ENCODE data around the gene BANK1. TPM values are rescaled to one million over a fixed set of nuclear protein-coding genes. Genes with fewer than 3 reads are reported as not detected.

BANK1 gene
- polyA plus RNA-seq, 1 donor, result 0.63 TPM

- Histone ChIP-seq H3K27ac (ENCODE audit: low read length) (no peak overlapping the region), H3K4me3 (ENCODE audit: low read length) (no peak overlapping the region), H3K4me1 (ENCODE audit: control insufficient read depth, insufficient read depth, low read length) (no peaks in the 10 kb centered on the region), H3K27me3 (ENCODE audit: control insufficient read depth, insufficient read depth, low read length) (no peaks in the 10 kb centered on the region), H3K36me3 (ENCODE audit: control insufficient read depth, insufficient read depth, low read length) (no peaks in the 10 kb centered on the region), H3K9me3 (ENCODE audit: control insufficient read depth, low read depth, low read length) (no peaks in the 10 kb centered on the region)
- no peak for DNase-seq
- 67% methylated on average over 1 of the region's 2 CpGs for WGBS (ENCODE audit: insufficient coverage, low lambda C conversion rate)
These were observed 60.2 kb downstream of the BANK1 start for GRCh38 chr4:101850698-101851097.

DNA sequence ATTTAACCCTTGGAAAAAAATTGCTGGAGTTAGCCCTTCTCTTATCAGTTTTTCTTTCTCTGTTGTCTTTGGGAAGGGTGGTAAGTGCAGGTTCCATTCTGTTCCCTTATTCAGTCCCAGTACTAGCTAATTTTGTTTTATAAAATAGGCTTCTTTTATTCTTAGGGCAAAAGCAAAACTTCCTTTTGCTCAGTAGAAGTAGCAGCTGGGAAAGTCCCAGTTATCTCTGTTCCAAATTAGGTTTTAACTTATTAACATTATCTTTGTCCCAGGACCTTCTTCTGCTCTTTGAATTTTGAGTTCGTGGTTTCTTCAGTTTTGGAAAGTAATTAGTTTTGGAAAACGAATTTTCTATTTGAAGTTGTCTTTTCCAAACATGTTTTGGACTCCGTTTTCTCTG lies 61.1 kb downstream of the BANK1 start:
- WGBS (ENCODE audit: insufficient coverage, low lambda C conversion rate), result 63% methylated on average over 3 of the region's 3 CpGs
- no peaks in the 10 kb centered on the region for H3K36me3 ChIP-seq (ENCODE audit: control insufficient read depth, insufficient read depth, low read length)
- no peaks in the 10 kb centered on the region for H3K27me3 ChIP-seq (ENCODE audit: control insufficient read depth, insufficient read depth, low read length)
- no peak overlapping the region for H3K4me3 ChIP-seq (ENCODE audit: low read length)
- H3K4me1 ChIP-seq (ENCODE audit: control insufficient read depth, insufficient read depth, low read length), result no peaks in the 10 kb centered on the region
- H3K9me3 ChIP-seq (ENCODE audit: control insufficient read depth, low read depth, low read length), result no peaks in the 10 kb centered on the region
- no peak for DNase-seq
- no peak overlapping the region for H3K27ac ChIP-seq (ENCODE audit: low read length)

- Histone ChIP-seq H3K27ac (ENCODE audit: low read length) (no peak overlapping the region), H3K9me3 (ENCODE audit: control insufficient read depth, low read depth, low read length) (no peaks in the 10 kb centered on the region), H3K4me3 (ENCODE audit: low read length) (no peak overlapping the region), H3K27me3 (ENCODE audit: control insufficient read depth, insufficient read depth, low read length) (no peaks in the 10 kb centered on the region), H3K36me3 (ENCODE audit: control insufficient read depth, insufficient read depth, low read length) (no peaks in the 10 kb centered on the region), H3K4me1 (ENCODE audit: control insufficient read depth, insufficient read depth, low read length) (no peaks in the 10 kb centered on the region)
- no peak for DNase-seq
- WGBS (ENCODE audit: insufficient coverage, low lambda C conversion rate), result 75% methylated on average over 1 of the region's 1 CpG
These were observed 62.5 kb downstream of the BANK1 start for GRCh38 chr4:101853028-101853427.

DNA sequence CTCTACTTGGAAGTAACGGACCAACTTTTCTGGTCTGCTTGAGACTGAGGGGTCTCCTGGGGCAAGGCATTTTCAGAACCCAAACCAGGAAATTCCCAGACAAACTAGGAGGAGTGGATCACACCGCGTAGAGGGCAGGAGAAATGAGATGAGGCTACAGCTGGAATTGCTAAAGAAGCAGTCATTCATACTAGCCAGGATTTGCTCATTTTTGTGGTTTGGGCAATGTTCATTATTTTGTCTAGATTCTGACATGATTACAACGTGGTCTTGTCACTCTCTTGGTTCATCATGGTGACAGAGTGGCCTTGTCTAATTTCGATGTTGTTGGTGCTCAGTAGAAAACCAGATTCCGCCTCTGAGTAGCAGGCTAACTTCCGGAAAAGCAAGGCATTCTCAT lies 63.2 kb downstream of the BANK1 start:
- DNase-seq, result no peak
- no peaks in the 10 kb centered on the region for H3K4me1 ChIP-seq (ENCODE audit: control insufficient read depth, insufficient read depth, low read length)
- 60% methylated on average over 1 of the region's 7 CpGs for WGBS (ENCODE audit: insufficient coverage, low lambda C conversion rate)
- no peak overlapping the region for H3K27ac ChIP-seq (ENCODE audit: low read length)
- no peaks in the 10 kb centered on the region for H3K27me3 ChIP-seq (ENCODE audit: control insufficient read depth, insufficient read depth, low read length)
- H3K4me3 ChIP-seq (ENCODE audit: low read length), result no peak overlapping the region
- H3K36me3 ChIP-seq (ENCODE audit: control insufficient read depth, insufficient read depth, low read length), result no peaks in the 10 kb centered on the region
- no peaks in the 10 kb centered on the region for H3K9me3 ChIP-seq (ENCODE audit: control insufficient read depth, low read depth, low read length)

GRCh38 chr4:101855239-101855638 lies 64.7 kb downstream of the BANK1 start:
- Histone ChIP-seq H3K36me3 (ENCODE audit: control insufficient read depth, insufficient read depth, low read length) (no peaks in the 10 kb centered on the region), H3K27me3 (ENCODE audit: control insufficient read depth, insufficient read depth, low read length) (no peaks in the 10 kb centered on the region), H3K4me3 (ENCODE audit: low read length) (no peak overlapping the region), H3K4me1 (ENCODE audit: control insufficient read depth, insufficient read depth, low read length) (no peaks in the 10 kb centered on the region), H3K27ac (ENCODE audit: low read length) (no peak overlapping the region), H3K9me3 (ENCODE audit: control insufficient read depth, low read depth, low read length) (no peaks in the 10 kb centered on the region)
- no peak for DNase-seq
- no CpG with 5 or more reads among the region's 1 CpG for WGBS (ENCODE audit: insufficient coverage, low lambda C conversion rate)

- Histone ChIP-seq H3K27ac (ENCODE audit: low read length) (no peak overlapping the region), H3K4me1 (ENCODE audit: control insufficient read depth, insufficient read depth, low read length) (no peaks in the 10 kb centered on the region), H3K27me3 (ENCODE audit: control insufficient read depth, insufficient read depth, low read length) (no peaks in the 10 kb centered on the region), H3K36me3 (ENCODE audit: control insufficient read depth, insufficient read depth, low read length) (no peaks in the 10 kb centered on the region), H3K9me3 (ENCODE audit: control insufficient read depth, low read depth, low read length) (no peaks in the 10 kb centered on the region), H3K4me3 (ENCODE audit: low read length) (no peak overlapping the region)
- 83% methylated on average over 1 of the region's 2 CpGs for WGBS (ENCODE audit: insufficient coverage, low lambda C conversion rate)
- no peak for DNase-seq
These were observed 65.6 kb downstream of the BANK1 start for GRCh38 chr4:101856149-101856548.

DNA sequence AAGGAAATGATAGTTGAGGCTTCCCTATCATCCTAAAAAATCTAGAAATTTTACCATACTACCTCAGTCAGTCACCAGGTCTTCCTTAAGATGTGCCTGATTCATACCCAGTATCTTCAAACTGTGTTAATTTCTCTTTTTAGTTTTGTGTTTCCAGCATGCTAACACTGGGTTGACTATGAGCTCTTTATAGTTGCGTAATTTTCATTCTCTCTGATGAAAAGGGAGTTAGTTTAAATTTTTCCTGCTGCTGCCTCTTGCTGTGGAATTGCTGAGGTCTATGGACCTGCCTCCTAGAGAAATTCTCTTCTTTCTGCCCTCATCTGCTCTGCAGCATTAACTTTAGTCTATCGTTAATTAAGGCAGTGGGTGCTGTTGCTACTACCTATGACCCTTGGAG lies 66.6 kb downstream of the BANK1 start:
- no peaks in the 10 kb centered on the region for H3K27me3 ChIP-seq (ENCODE audit: control insufficient read depth, insufficient read depth, low read length)
- no peak overlapping the region for H3K27ac ChIP-seq (ENCODE audit: low read length)
- no peak overlapping the region for H3K4me3 ChIP-seq (ENCODE audit: low read length)
- no peak for DNase-seq
- no peaks in the 10 kb centered on the region for H3K4me1 ChIP-seq (ENCODE audit: control insufficient read depth, insufficient read depth, low read length)
- 100% methylated on average over 2 of the region's 2 CpGs for WGBS (ENCODE audit: insufficient coverage, low lambda C conversion rate)
- no peaks in the 10 kb centered on the region for H3K9me3 ChIP-seq (ENCODE audit: control insufficient read depth, low read depth, low read length)
- H3K36me3 ChIP-seq (ENCODE audit: control insufficient read depth, insufficient read depth, low read length), result no peaks in the 10 kb centered on the region

GRCh38 chr4:101858641-101859040 lies 68.1 kb downstream of the BANK1 start:
- H3K4me3 ChIP-seq (ENCODE audit: low read length), result no peak overlapping the region
- no peaks in the 10 kb centered on the region for H3K9me3 ChIP-seq (ENCODE audit: control insufficient read depth, low read depth, low read length)
- 100% methylated on average over 1 of the region's 4 CpGs for WGBS (ENCODE audit: insufficient coverage, low lambda C conversion rate)
- DNase-seq, result no peak
- H3K27me3 ChIP-seq (ENCODE audit: control insufficient read depth, insufficient read depth, low read length), result no peaks in the 10 kb centered on the region
- no peak overlapping the region for H3K27ac ChIP-seq (ENCODE audit: low read length)
- H3K4me1 ChIP-seq (ENCODE audit: control insufficient read depth, insufficient read depth, low read length), result no peaks in the 10 kb centered on the region
- H3K36me3 ChIP-seq (ENCODE audit: control insufficient read depth, insufficient read depth, low read length), result no peaks in the 10 kb centered on the region

- no peak for DNase-seq
- H3K4me1 ChIP-seq (ENCODE audit: control insufficient read depth, insufficient read depth, low read length), result no peaks in the 10 kb centered on the region
- 94% methylated on average over 2 of the region's 2 CpGs for WGBS (ENCODE audit: insufficient coverage, low lambda C conversion rate)
- H3K27ac ChIP-seq (ENCODE audit: low read length), result no peak overlapping the region
- no peaks in the 10 kb centered on the region for H3K27me3 ChIP-seq (ENCODE audit: control insufficient read depth, insufficient read depth, low read length)
- H3K4me3 ChIP-seq (ENCODE audit: low read length), result no peak overlapping the region
- H3K9me3 ChIP-seq (ENCODE audit: control insufficient read depth, low read depth, low read length), result no peaks in the 10 kb centered on the region
- H3K36me3 ChIP-seq (ENCODE audit: control insufficient read depth, insufficient read depth, low read length), result no peaks in the 10 kb centered on the region
These were observed 72.1 kb downstream of the BANK1 start for GRCh38 chr4:101862595-101862994.

GRCh38 chr4:101864660-101865059 lies 74.1 kb downstream of the BANK1 start:
- Histone ChIP-seq H3K9me3 (ENCODE audit: control insufficient read depth, low read depth, low read length) (no peaks in the 10 kb centered on the region), H3K4me1 (ENCODE audit: control insufficient read depth, insufficient read depth, low read length) (no peaks in the 10 kb centered on the region), H3K36me3 (ENCODE audit: control insufficient read depth, insufficient read depth, low read length) (no peaks in the 10 kb centered on the region), H3K27ac (ENCODE audit: low read length) (no peak overlapping the region), H3K27me3 (ENCODE audit: control insufficient read depth, insufficient read depth, low read length) (no peaks in the 10 kb centered on the region), H3K4me3 (ENCODE audit: low read length) (no peak overlapping the region)
- WGBS (ENCODE audit: insufficient coverage, low lambda C conversion rate), result no CpG with 5 or more reads among the region's 2 CpGs
- DNase-seq, result no peak

DNA sequence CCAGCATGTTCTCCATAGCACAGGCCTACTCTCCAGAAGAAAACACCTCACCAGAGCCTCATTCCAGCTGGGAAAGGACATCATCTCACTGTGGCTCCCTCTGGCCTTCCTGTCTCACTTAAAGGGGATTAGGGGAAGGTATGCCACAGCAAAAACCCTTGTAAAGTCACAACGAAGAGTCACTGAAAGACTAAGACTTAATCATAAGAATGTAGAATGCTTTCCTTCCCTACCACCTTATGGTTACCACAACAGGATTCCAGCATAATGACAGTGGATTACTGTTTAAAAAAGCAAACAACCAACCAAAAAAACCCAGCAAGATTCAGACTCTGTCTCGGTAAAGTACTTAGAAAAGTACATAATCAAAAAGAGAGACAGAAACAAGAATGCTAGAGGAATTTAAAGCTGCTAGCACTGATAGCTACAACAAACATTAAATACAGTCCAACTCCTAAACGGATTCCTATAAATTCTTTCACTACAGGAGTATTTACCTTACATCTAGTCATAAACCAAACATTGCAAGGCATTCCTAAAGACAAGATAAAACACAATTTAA lies 75.1 kb downstream of the BANK1 start:
- Histone ChIP-seq H3K4me1 (ENCODE audit: control insufficient read depth, insufficient read depth, low read length) (no peaks in the 10 kb centered on the region), H3K27ac (ENCODE audit: low read length) (no peak overlapping the region), H3K27me3 (ENCODE audit: control insufficient read depth, insufficient read depth, low read length) (no peaks in the 10 kb centered on the region), H3K4me3 (ENCODE audit: low read length) (no peak overlapping the region), H3K9me3 (ENCODE audit: control insufficient read depth, low read depth, low read length) (no peaks in the 10 kb centered on the region), H3K36me3 (ENCODE audit: control insufficient read depth, insufficient read depth, low read length) (no peaks in the 10 kb centered on the region)
- no peak for DNase-seq
- 0% methylated on average over 1 of the region's 3 CpGs for WGBS (ENCODE audit: insufficient coverage, low lambda C conversion rate)
